Rectal smooth muscle tissue (tissue), 1 donor: ENCODE data around the gene HSF5.

Experiments
- H3K27ac ChIP-seq: one replicate; pipeline ENCODE4 v1.7.0; 2013; ENCODE audit warnings: low read depth, low read length, inconsistent platforms
- H3K27me3 ChIP-seq: one replicate; pipeline ENCODE4 v1.7.0; 2013; ENCODE audit warnings: low read length; ENCODE audit not compliant: control insufficient read depth, insufficient read depth
- H3K36me3 ChIP-seq: one replicate; pipeline ENCODE4 v1.7.0; 2013; ENCODE audit warnings: low read length; ENCODE audit not compliant: control insufficient read depth, insufficient read depth
- H3K4me1 ChIP-seq: one replicate; pipeline ENCODE4 v1.7.0; 2013; ENCODE audit warnings: low read length; ENCODE audit not compliant: control insufficient read depth, insufficient read depth
- H3K4me3 ChIP-seq: one replicate; pipeline ENCODE4 v1.7.0; 2013; ENCODE audit warnings: low read length
- H3K9ac ChIP-seq: one replicate; pipeline ENCODE4 v1.7.0; 2013; ENCODE audit warnings: low read length

HSF5 gene

GRCh38 chr17:58384897-58385296, 103.3 kb downstream of the HSF5 start:
- no peaks in the 10 kb centered on the region for H3K27me3 ChIP-seq
- no peak overlapping the region for H3K9ac ChIP-seq
- H3K27ac ChIP-seq: no peak overlapping the region
- no peaks in the 10 kb centered on the region for H3K36me3 ChIP-seq
- no peak overlapping the region for H3K4me3 ChIP-seq
- H3K4me1 ChIP-seq: no peaks in the 10 kb centered on the region

- H3K27ac ChIP-seq: no peak overlapping the region
- no peaks in the 10 kb centered on the region for H3K27me3 ChIP-seq
- no peaks in the 10 kb centered on the region for H3K36me3 ChIP-seq
- H3K4me3 ChIP-seq: no peak overlapping the region
- no peak overlapping the region for H3K9ac ChIP-seq
- no peaks in the 10 kb centered on the region for H3K4me1 ChIP-seq
These were observed 104.2 kb downstream of the HSF5 start for GRCh38 chr17:58383892-58384462.

- H3K27me3 ChIP-seq: no peaks in the 10 kb centered on the region
- no peak overlapping the region for H3K4me3 ChIP-seq
- H3K27ac ChIP-seq: no peak overlapping the region
- no peaks in the 10 kb centered on the region for H3K4me1 ChIP-seq
- no peak overlapping the region for H3K9ac ChIP-seq
- H3K36me3 ChIP-seq: no peaks in the 10 kb centered on the region
These were observed 105.4 kb downstream of the HSF5 start for GRCh38 chr17:58382872-58383242.

- H3K9ac ChIP-seq: no peak overlapping the region
- H3K36me3 ChIP-seq: no peaks in the 10 kb centered on the region
- H3K27me3 ChIP-seq: no peaks in the 10 kb centered on the region
- H3K4me3 ChIP-seq: no peak overlapping the region
- no peak overlapping the region for H3K27ac ChIP-seq
- no peaks in the 10 kb centered on the region for H3K4me1 ChIP-seq
These were observed 105.9 kb downstream of the HSF5 start for GRCh38 chr17:58382108-58382871.

- H3K9ac ChIP-seq: no peak overlapping the region
- H3K4me3 ChIP-seq: no peak overlapping the region
- H3K4me1 ChIP-seq: no peaks in the 10 kb centered on the region
- no peaks in the 10 kb centered on the region for H3K27me3 ChIP-seq
- no peak overlapping the region for H3K27ac ChIP-seq
- H3K36me3 ChIP-seq: no peaks in the 10 kb centered on the region
These were observed 106.8 kb downstream of the HSF5 start for GRCh38 chr17:58381124-58382035.

- H3K27me3 ChIP-seq: no peaks in the 10 kb centered on the region
- no peak overlapping the region for H3K9ac ChIP-seq
- no peak overlapping the region for H3K4me3 ChIP-seq
- H3K4me1 ChIP-seq: no peaks in the 10 kb centered on the region
- no peaks in the 10 kb centered on the region for H3K36me3 ChIP-seq
- H3K27ac ChIP-seq: no peak overlapping the region
These were observed 107.7 kb downstream of the HSF5 start for GRCh38 chr17:58380207-58381123.

- Histone ChIP-seq H3K36me3 (no peaks in the 10 kb centered on the region), H3K4me3 (no peak overlapping the region), H3K27me3 (no peaks in the 10 kb centered on the region), H3K4me1 (no peaks in the 10 kb centered on the region), H3K9ac (no peak overlapping the region), H3K27ac (no peak overlapping the region)
These were observed 108.7 kb downstream of the HSF5 start for GRCh38 chr17:58379511-58379824.

- H3K4me1 ChIP-seq: no peaks in the 10 kb centered on the region
- no peaks in the 10 kb centered on the region for H3K36me3 ChIP-seq
- H3K4me3 ChIP-seq: no peak overlapping the region
- H3K27me3 ChIP-seq: no peaks in the 10 kb centered on the region
- H3K27ac ChIP-seq: no peak overlapping the region
- H3K9ac ChIP-seq: no peak overlapping the region
These were observed 109.3 kb downstream of the HSF5 start for GRCh38 chr17:58378733-58379510.

- Histone ChIP-seq H3K27ac (no peak overlapping the region), H3K27me3 (no peaks in the 10 kb centered on the region), H3K9ac (no peak overlapping the region), H3K36me3 (no peaks in the 10 kb centered on the region), H3K4me1 (no peaks in the 10 kb centered on the region), H3K4me3 (no peak overlapping the region)
These were observed 110.5 kb downstream of the HSF5 start for GRCh38 chr17:58377661-58378060.

- Histone ChIP-seq H3K27me3 (no peaks in the 10 kb centered on the region), H3K27ac (no peak overlapping the region), H3K9ac (no peak overlapping the region), H3K4me1 (no peaks in the 10 kb centered on the region), H3K4me3 (no peak overlapping the region), H3K36me3 (no peaks in the 10 kb centered on the region)
These were observed 111.1 kb downstream of the HSF5 start for GRCh38 chr17:58377093-58377601.

- Histone ChIP-seq H3K9ac (no peak overlapping the region), H3K27me3 (no peaks in the 10 kb centered on the region), H3K4me3 (no peak overlapping the region), H3K27ac (no peak overlapping the region), H3K36me3 (no peaks in the 10 kb centered on the region), H3K4me1 (no peaks in the 10 kb centered on the region)
These were observed 111.7 kb downstream of the HSF5 start for GRCh38 chr17:58376472-58377000.
